ENCODE data around the gene WFS1. TPM values are rescaled to one million over a fixed set of nuclear protein-coding genes. Genes with fewer than 3 reads are reported as not detected.

The WFS1 gene
- total and polyA plus RNA-seq, 2 experiments from 2014 or later = 36.1 to 43.1 TPM

- Histone ChIP-seq H3K27me3 (peaks cover 15% of the 10 kb centered on the region), H3K4me2 (no peak overlapping the region), H3K4me3 (no peak overlapping the region), H3K27ac (no peak overlapping the region), H3K9me2 (replicated peaks; ENCODE audit: insufficient read depth) (no peaks in the 10 kb centered on the region), H3K36me3 (replicated peaks; ENCODE audit: insufficient read depth, low read depth) (no peaks in the 10 kb centered on the region), H2AFZ (no peak overlapping the region), H3K9me3 (ENCODE audit: low read depth) (no peaks in the 10 kb centered on the region), H3K4me1 (ENCODE audit: insufficient read depth) (no peaks in the 10 kb centered on the region), H4K20me1 (ENCODE audit: insufficient read depth, poor library complexity, severe bottlenecking) (no peaks in the 10 kb centered on the region), H3K79me2 (no peaks in the 10 kb centered on the region)
- 89% methylated on average over 8 of the region's 8 CpGs for WGBS (ENCODE audit: low lambda C conversion rate, missing lambda C conversion rate)
- no peak for DNase-seq (ENCODE audit: low spot score)
- TF ChIP-seq EZH2phosphoT487 (IDR thresholded peaks at IDR 0.05; ENCODE audit: low read depth, severe bottlenecking, unreplicated experiment) (no peak), EZH2 (IDR thresholded peaks at IDR 0.05; ENCODE audit: borderline replicate concordance) (no peak)
These were observed 17.6 kb upstream of the WFS1 start for GRCh38 chr4:6252051-6252450.

- Histone ChIP-seq H3K9me3 (ENCODE audit: low read depth) (no peaks in the 10 kb centered on the region), H3K4me2 (no peak overlapping the region), H3K9me2 (replicated peaks; ENCODE audit: insufficient read depth) (no peaks in the 10 kb centered on the region), H3K4me3 (no peak overlapping the region), H3K27ac (no peak overlapping the region), H4K20me1 (ENCODE audit: insufficient read depth, poor library complexity, severe bottlenecking) (no peaks in the 10 kb centered on the region), H3K27me3 (peaks cover 15% of the 10 kb centered on the region), H3K79me2 (no peaks in the 10 kb centered on the region), H3K36me3 (replicated peaks; ENCODE audit: insufficient read depth, low read depth) (no peaks in the 10 kb centered on the region), H3K4me1 (ENCODE audit: insufficient read depth) (no peaks in the 10 kb centered on the region), H2AFZ (no peak overlapping the region)
- no peak for DNase-seq (ENCODE audit: low spot score)
- TF ChIP-seq EZH2 (IDR thresholded peaks at IDR 0.05; ENCODE audit: borderline replicate concordance) (no peak), CTCF (IDR thresholded peaks at IDR 0.05; ENCODE audit: poor library complexity) (no peak)
- WGBS (ENCODE audit: low lambda C conversion rate, missing lambda C conversion rate) = 92% methylated on average over 6 of the region's 6 CpGs
These were observed 16.5 kb upstream of the WFS1 start for GRCh38 chr4:6253111-6253510.

GRCh38 chr4:6253961-6254360 is 15.7 kb upstream of the WFS1 start:
- Histone ChIP-seq H2AFZ (no peak overlapping the region), H3K4me3 (no peak overlapping the region)

GRCh38 chr4:6256141-6256540 is 13.5 kb upstream of the WFS1 start:
- Histone ChIP-seq H3K9me2 (replicated peaks; ENCODE audit: insufficient read depth) (no peaks in the 10 kb centered on the region), H3K36me3 (replicated peaks; ENCODE audit: insufficient read depth, low read depth) (no peaks in the 10 kb centered on the region), H3K27ac (no peak overlapping the region), H3K4me3 (no peak overlapping the region), H3K79me2 (no peaks in the 10 kb centered on the region), H3K9me3 (ENCODE audit: low read depth) (no peaks in the 10 kb centered on the region), H4K20me1 (ENCODE audit: insufficient read depth, poor library complexity, severe bottlenecking) (no peaks in the 10 kb centered on the region), H2AFZ (no peak overlapping the region), H3K27me3 (no peaks in the 10 kb centered on the region), H3K4me2 (no peak overlapping the region), H3K4me1 (ENCODE audit: insufficient read depth) (no peaks in the 10 kb centered on the region)
- DNase-seq (ENCODE audit: low spot score) = no peak
- WGBS (ENCODE audit: low lambda C conversion rate, missing lambda C conversion rate) = 94% methylated on average over 9 of the region's 9 CpGs
- TF ChIP-seq EZH2phosphoT487 (IDR thresholded peaks at IDR 0.05; ENCODE audit: low read depth, severe bottlenecking, unreplicated experiment) = no peak
- no peak for TF ChIP-seq EZH2 (IDR thresholded peaks at IDR 0.05; ENCODE audit: borderline replicate concordance)
- TF ChIP-seq CTCF (IDR thresholded peaks at IDR 0.05; ENCODE audit: poor library complexity) = no peak

More at GRCh38 chr4:6253961-6254360, 15.7 kb upstream of the WFS1 start:
- Histone ChIP-seq H3K9me3 (ENCODE audit: low read depth) (no peaks in the 10 kb centered on the region), H3K4me2 (no peak overlapping the region), H3K36me3 (replicated peaks; ENCODE audit: insufficient read depth, low read depth) (no peaks in the 10 kb centered on the region), H3K9me2 (replicated peaks; ENCODE audit: insufficient read depth) (no peaks in the 10 kb centered on the region), H3K27me3 (peaks cover 13% of the 10 kb centered on the region), H3K79me2 (no peaks in the 10 kb centered on the region), H3K4me1 (ENCODE audit: insufficient read depth) (no peaks in the 10 kb centered on the region), H4K20me1 (ENCODE audit: insufficient read depth, poor library complexity, severe bottlenecking) (no peaks in the 10 kb centered on the region), H3K27ac (no peak overlapping the region)
- TF ChIP-seq EZH2 (IDR thresholded peaks at IDR 0.05; ENCODE audit: borderline replicate concordance) (no peak), CTCF (IDR thresholded peaks at IDR 0.05; ENCODE audit: poor library complexity) (no peak), EZH2phosphoT487 (IDR thresholded peaks at IDR 0.05; ENCODE audit: low read depth, severe bottlenecking, unreplicated experiment) (no peak)
- no peak for DNase-seq (ENCODE audit: low spot score)
- 90% methylated on average over 14 of the region's 14 CpGs for WGBS (ENCODE audit: low lambda C conversion rate, missing lambda C conversion rate)
